HK-2 (cell line): ENCODE results near the gene SEMA3D.

Experiments
- DNase-seq: peaks from one replicate; pipeline ENCODE4 v3.0.0-alpha.2; 2018; ENCODE audit not compliant: unreplicated experiment

The SEMA3D gene

GRCh38 chr7:85126383-85126782, 60.5 kb downstream of the SEMA3D start:
- DNase-seq, result no peak

GRCh38 chr7:85125651-85126131, 61.2 kb downstream of the SEMA3D start:
- no peak for DNase-seq

DNA sequence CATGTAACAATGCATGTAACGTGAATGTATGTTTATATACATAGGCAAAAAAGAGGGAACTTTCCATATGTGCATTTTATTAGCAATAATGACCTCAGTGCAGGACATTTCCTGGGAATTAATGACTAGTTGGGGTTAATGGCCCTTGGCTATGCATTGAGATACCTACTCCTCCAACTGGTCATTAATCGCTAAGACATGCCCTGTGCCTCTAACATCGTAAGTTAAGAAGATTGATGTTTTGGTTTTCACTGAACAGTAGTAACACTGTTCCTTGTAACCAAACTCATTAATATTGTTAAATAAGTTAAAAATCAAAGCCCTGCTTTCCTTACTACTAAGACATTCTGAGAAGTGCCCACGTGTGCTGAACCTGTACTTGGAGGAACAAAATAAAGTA, 61.7 kb downstream of the SEMA3D start:
- DNase-seq, result no peak

DNA sequence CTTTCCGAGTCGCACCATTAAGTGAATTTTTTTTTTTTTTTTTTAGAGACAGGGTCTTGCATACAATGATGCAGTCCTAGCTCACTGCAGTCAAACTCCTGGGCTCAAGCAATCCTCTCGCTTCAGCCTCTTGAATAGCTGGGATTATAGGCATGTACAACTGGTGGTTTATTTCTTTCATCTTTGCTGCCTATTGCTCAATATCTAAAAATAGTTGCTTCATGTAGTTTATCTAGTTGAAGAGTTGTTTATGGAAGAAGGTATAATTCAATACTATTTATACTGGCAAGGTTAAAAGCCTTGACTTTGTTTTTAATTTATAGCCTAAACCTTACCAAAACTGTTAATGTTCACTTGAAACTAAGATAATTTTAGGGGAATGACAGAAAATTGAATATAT, 66.9 kb downstream of the SEMA3D start:
- DNase-seq, result no peak

- DNase-seq, result no peak
Observed at GRCh38 chr7:85115862-85116261, 71.0 kb downstream of the SEMA3D start.

DNA sequence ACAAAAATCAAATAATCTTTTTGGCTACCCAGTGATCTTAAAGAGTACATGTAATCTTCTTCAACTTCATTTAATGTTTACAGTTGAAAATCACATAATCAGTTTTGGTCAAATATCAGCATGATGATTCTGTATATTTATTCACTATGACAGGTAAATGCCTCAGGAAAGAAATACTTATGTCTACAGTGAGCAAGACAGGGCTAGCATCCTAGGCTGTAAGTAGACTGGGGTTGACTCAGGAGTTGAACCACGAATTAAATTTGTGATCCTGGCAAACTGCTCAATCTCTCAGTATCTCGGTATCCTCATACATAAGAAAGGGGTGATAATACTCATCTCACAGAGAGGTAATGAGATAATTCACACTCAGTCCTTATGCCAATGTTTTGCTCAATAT, 71.8 kb downstream of the SEMA3D start:
- no peak for DNase-seq

- DNase-seq, result no peak
Observed at GRCh38 chr7:85114342-85114741, 72.5 kb downstream of the SEMA3D start.

DNA sequence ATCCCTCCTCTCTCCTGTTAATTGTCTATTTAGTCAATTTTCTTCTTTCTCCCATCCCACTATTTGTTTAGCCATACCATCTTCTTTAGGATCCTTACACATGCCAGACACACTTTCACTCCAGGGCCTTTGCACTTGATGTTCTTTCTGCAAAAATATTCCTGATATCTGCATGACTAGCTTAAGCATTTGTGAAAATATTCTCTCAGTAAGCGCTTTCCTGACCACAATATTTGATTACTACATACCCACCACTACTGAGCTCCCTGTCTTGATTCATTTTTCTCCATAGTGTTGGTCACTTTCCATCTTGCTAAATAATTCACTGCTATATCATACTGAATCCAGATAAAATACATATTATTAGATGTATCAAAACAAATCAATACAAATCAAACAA, 75.1 kb downstream of the SEMA3D start:
- DNase-seq, result no peak

GRCh38 chr7:85106719-85107118, 80.1 kb downstream of the SEMA3D start:
- DNase-seq, result no peak

GRCh38 chr7:85104432-85105205, 82.2 kb downstream of the SEMA3D start:
- DNase-seq, result no peak

GRCh38 chr7:85103962-85104361, 82.9 kb downstream of the SEMA3D start:
- no peak for DNase-seq

GRCh38 chr7:85103357-85103756, 83.5 kb downstream of the SEMA3D start:
- DNase-seq, result no peak

GRCh38 chr7:85102813-85103350, 84.0 kb downstream of the SEMA3D start:
- DNase-seq, result no peak

DNA sequence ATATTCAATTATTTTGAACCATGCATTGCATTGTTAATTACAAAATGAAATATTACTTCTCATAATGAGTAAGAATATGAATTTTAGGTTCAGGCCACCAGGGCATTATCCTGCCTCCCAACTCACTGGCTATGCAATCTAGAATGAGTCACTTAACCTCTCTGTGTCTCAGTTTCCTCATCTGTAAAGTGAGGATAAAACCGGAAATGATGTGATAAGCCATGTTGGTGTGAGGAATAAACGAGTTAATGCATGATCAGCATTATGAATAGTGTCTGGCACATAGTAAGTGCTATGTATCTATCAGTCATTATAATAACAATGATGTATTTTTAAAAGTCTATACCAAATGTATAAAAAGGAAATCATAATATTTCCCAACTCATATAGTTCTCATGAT, 85.5 kb downstream of the SEMA3D start:
- DNase-seq, result no peak

- DNase-seq, result no peak
Observed at GRCh38 chr7:85097844-85098243, 89.0 kb downstream of the SEMA3D start.

GRCh38 chr7:85095806-85096205, 91.0 kb downstream of the SEMA3D start:
- DNase-seq, result no peak

- no peak for DNase-seq
Observed at GRCh38 chr7:85095366-85095765, 91.5 kb downstream of the SEMA3D start.

DNA sequence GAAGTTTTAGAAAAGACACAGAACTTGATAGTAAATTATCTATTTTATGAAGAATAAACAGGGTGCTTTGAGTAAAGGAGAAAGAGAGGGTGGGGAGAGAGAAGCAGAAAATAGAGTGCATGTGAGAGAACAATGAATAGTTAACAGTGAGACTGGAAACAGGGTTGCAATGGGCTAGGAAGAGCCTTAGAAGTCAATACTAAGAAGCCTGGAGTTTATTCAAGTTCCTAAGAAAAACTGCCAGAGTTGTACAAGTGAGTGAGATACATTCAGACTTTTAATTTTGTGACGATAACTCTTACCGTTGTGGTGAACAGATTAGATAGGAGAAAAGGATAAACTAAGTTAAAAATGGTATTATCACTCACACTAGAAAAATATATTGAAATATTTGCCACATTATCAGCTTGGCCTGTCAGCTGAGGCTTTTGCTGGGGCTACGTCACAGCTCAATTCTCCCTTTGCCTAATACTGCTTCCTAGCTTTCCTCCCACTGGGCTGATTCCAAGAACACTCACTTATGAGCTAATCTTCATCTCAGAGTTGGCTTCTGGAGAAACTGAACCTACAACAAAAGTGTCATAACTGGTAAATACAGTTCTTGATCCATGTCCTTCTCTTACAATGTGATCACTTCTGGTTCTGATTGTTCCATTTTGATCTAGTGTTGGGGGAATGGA, 92.7 kb downstream of the SEMA3D start:
- DNase-seq, result no peak

- no peak for DNase-seq
Observed at GRCh38 chr7:85091565-85091928, 95.3 kb downstream of the SEMA3D start.

- no peak for DNase-seq
Observed at GRCh38 chr7:85090919-85091564, 95.8 kb downstream of the SEMA3D start.

DNA sequence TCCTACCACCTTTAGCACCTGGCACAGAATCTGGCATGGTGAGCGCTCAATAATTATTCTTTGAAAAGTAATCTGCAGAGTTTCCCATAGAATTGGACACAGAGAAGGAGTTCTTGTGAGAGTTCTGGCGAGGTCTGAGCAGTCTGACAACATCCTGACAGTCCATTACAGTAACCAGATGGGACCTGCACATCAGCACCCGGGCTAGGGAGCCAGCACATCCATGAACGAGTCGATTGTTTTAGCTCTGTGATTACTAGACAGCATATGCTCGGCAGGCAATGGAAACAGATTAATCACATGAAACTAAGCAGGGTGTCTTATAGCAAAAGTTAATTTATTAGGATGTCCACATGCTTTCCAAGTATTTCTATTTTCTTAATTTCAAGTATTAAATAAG, 96.7 kb downstream of the SEMA3D start:
- no peak for DNase-seq

GRCh38 chr7:85081846-85082245, 105.0 kb downstream of the SEMA3D start:
- no peak for DNase-seq

DNA sequence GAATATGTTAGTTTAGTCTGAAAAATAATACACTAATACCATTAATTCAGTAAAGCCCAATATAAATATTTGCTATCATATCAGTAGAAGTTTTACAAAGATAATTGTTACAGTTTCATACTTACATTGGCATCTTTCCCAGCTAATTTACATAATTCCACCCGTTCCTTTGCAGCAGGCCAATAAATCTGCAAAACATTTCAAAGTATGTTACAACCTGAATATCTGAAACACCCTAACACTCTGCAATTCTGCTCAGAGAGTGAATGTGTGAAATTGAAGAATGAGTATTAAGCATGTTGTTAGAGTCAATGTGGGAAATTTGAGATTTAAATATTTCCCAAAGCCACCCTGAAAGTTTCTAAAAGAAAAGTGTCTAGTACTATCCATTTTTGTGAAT, 105.5 kb downstream of the SEMA3D start:
- no peak for DNase-seq
